ENCODE data around the gene SREK1IP1.

SREK1IP1 gene

DNA sequence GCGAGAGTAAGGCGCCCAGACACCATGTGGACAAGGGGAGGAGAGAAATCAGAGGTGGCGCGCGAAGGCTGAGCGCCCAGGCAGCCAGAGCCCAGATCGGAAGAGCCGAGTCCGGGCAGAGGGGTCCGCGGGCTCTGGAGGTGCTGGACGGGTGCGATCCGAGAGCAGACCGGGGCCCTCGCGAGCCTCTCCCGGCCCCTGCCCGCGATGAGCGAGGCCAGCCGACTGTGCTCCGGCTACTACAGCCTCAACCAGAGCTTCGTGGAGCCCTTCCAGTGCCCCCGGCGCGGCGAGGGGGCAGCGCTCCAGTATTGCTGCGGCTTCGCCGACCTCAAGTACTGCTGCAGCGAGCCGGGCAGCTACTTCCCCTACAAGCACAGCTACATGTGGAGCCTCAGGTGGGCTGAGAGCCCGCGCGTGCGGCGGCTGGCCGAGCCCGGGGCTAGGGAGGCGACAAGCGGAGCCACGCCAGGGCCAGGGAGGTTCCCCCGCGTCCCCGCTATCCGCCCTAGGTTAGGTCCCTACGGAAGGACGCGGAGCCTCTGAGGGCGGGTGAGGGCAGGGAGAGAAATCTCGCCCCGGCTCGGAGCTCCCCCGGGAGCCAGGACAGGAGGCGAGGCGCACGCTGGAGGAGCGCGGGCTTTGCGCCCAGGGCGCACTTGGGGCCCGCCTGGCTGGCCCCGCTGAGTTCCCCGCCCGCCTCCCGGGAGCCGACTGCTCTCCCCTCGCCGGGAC is 77.9 kb downstream of the SREK1IP1 start, which contains the start of gene SHISAL2B (continued):
- TF ChIP-seq ZNF211 (tag by site-specific recombination; IDR thresholded peaks at IDR 0.05; ENCODE audit: low read depth) (no peak), SCRT2 (tag by site-specific recombination; IDR thresholded peaks at IDR 0.05) (peak; percentile 99), KLF8 (tag by site-specific recombination; IDR thresholded peaks at IDR 0.05) (peak; percentile 24; the same call in 1 of the 2 replicates), ZNF777 (tag by site-specific recombination; IDR thresholded peaks at IDR 0.05; ENCODE audit: borderline replicate concordance) (no peak), SCRT1 (tag by site-specific recombination; IDR thresholded peaks at IDR 0.05; ENCODE audit: borderline replicate concordance) (peak; percentile 86), ZNF501 (tag by site-specific recombination; IDR thresholded peaks at IDR 0.05) (peak; percentile 39; the same call in 1 of the 2 replicates), ZBTB48 (tag by site-specific recombination; IDR thresholded peaks at IDR 0.05) (peak; percentile 90), ZBTB26 (tag by site-specific recombination; optimal IDR thresholded peaks at IDR 0.05) (peak; percentile 94), ZNF366 (tag by site-specific recombination; conservative IDR thresholded peaks at IDR 0.05) (0 out of 2 replicates have a peak, but pooled peaks have one; percentile 5), KLF7 (tag by site-specific recombination; IDR thresholded peaks at IDR 0.05; ENCODE audit: borderline replicate concordance) (0 out of 2 replicates have a peak, but pooled peaks have one; percentile 0), ZBTB20 (tag by site-specific recombination; IDR thresholded peaks at IDR 0.05) (peak; percentile 95), ZNF558 (tag by site-specific recombination; IDR thresholded peaks at IDR 0.05) (no peak), ZNF335 (tag by site-specific recombination; conservative IDR thresholded peaks at IDR 0.05) (peak; percentile 79), ZSCAN30 (tag by site-specific recombination; IDR thresholded peaks at IDR 0.05) (0 out of 2 replicates have a peak, but pooled peaks have one; percentile 8), AEBP2 (tag by site-specific recombination; IDR thresholded peaks at IDR 0.05; ENCODE audit: borderline replicate concordance) (no peak)

DNA sequence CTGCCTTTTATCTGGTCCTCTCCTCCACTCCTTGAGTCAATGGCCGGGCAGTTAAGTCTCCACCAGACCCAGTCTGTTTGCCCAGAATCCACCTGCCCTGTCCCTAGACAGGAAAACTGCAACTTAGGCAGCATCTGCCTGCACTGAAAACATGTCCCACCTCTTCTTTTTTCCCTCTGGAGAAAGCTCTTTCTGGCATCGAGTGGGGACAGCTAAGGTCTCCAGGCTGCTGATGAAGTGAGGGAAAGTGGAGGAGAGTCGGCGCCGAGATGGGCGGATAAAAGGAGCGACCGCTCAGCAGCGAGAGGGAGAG is 78.4 kb downstream of the SREK1IP1 start:
- H3K4me1 ChIP-seq (ENCODE audit: control insufficient read depth, insufficient read depth, low read length): 0 out of 2 replicates have a peak, but pooled peaks cover 3% of the 10 kb centered on the region
- H3K36me3 ChIP-seq (ENCODE audit: control insufficient read depth in 2 of 2, insufficient read depth in 1 of 2, low read length in 2 of 2): no peaks in the 10 kb centered on the region
- CTCF ChIA-PET: interaction anchor here (0.9 kb wide), 1 partner anchor 9 kb away, joined by 4 read pairs; no protein-coding TSS in a partner anchor
- H3K4me3 ChIP-seq (ENCODE audit: low read depth, low read length): peak overlapping the region; percentile 33
- peak overlapping the region; percentile 45; the same call in 1 of the 2 replicates for H3K27ac ChIP-seq (ENCODE audit: extremely low read depth, low read depth, low read length)
- H3K9me3 ChIP-seq (ENCODE audit: control insufficient read depth, insufficient read depth, low read depth, low read length): no peaks in the 10 kb centered on the region
- peak; percentile 96 for TF ChIP-seq PRDM1 (tag by site-specific recombination; IDR thresholded peaks at IDR 0.05)
- no peak for TF ChIP-seq ZBTB44 (tag by site-specific recombination; IDR thresholded peaks at IDR 0.05)
- TF ChIP-seq ZNF324 (tag by site-specific recombination; IDR thresholded peaks at IDR 0.05): no peak
- TF ChIP-seq ZBTB11 (tag by site-specific recombination; conservative IDR thresholded peaks at IDR 0.05; ENCODE audit: low read depth): peak; percentile 27; the same call in 1 of the 2 replicates
- no peak for TF ChIP-seq GFI1B (tag by site-specific recombination; IDR thresholded peaks at IDR 0.05)
- TF ChIP-seq ZNF366 (tag by site-specific recombination; conservative IDR thresholded peaks at IDR 0.05): peak; percentile 90
- TF ChIP-seq ZNF335 (tag by site-specific recombination; conservative IDR thresholded peaks at IDR 0.05): peak; percentile 99
- TF ChIP-seq ZFHX2 (tag by site-specific recombination; conservative IDR thresholded peaks at IDR 0.05): peak; percentile 51; the same call in 1 of the 2 replicates
- TF ChIP-seq KLF7 (tag by site-specific recombination; IDR thresholded peaks at IDR 0.05; ENCODE audit: borderline replicate concordance): 0 out of 2 replicates have a peak, but pooled peaks have one; percentile 39
- 0 out of 2 replicates have a peak, but pooled peaks have one; percentile 25 for TF ChIP-seq EGR2 (tag by site-specific recombination; IDR thresholded peaks at IDR 0.05; ENCODE audit: low read depth)
- TF ChIP-seq ZNF610 (tag by site-specific recombination; IDR thresholded peaks at IDR 0.05; ENCODE audit: borderline replicate concordance): peak; percentile 60; the same call in 1 of the 2 replicates
- POLR2A ChIA-PET: interaction anchor here (0.6 kb wide), 1 partner anchor 417 kb away, joined by 3 read pairs; no protein-coding TSS in a partner anchor
